ENCODE results near the gene PSMB7.

PSMB7 gene

DNA sequence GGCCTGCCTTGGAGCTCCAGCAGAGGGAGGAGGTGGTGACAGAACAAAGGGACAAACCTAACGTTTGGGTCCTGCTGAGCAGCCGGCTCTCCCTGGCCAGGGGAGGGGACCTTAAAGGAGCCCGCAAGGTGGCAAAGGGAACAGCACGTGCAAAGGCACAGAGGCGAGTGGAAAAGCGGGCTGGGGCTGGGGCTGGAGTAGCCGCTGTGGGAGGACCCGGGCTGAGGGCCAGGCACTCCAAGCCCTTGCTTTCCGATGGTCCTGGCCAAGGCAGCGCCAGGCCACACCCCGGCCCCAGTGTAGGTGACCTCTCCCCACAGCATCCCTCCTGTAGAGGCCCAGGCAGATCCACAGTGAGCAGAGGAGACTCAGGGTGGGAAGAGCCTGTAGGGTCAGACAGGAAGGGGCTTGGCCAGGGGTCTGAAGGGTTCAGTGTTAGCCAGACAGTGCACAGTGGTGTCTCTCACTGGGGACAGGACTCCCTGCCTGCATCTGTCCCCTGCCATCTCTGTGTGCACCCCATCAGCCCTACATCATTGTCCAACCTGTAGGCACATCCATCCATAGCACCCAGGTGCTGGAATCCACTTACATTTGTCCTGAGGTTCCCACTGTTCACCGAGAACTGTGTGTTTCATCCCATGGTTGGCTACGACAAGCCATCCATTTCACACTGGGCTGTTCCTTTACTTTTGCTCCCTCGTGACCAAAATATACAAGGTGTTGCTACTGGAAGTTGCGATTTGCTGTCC lies 80.5 kb downstream of the PSMB7 start:
- no peak overlapping the region for H3K4me3 ChIP-seq (replicated peaks; ENCODE audit: low read depth, low read length)
- DNase-seq (ENCODE audit: low read depth), result no peak
- TF ChIP-seq, protein P1, sequence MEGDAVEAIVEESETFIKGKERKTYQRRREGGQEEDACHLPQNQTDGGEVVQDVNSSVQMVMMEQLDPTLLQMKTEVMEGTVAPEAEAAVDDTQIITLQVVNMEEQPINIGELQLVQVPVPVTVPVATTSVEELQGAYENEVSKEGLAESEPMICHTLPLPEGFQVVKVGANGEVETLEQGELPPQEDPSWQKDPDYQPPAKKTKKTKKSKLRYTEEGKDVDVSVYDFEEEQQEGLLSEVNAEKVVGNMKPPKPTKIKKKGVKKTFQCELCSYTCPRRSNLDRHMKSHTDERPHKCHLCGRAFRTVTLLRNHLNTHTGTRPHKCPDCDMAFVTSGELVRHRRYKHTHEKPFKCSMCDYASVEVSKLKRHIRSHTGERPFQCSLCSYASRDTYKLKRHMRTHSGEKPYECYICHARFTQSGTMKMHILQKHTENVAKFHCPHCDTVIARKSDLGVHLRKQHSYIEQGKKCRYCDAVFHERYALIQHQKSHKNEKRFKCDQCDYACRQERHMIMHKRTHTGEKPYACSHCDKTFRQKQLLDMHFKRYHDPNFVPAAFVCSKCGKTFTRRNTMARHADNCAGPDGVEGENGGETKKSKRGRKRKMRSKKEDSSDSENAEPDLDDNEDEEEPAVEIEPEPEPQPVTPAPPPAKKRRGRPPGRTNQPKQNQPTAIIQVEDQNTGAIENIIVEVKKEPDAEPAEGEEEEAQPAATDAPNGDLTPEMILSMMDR (IDR thresholded peaks at IDR 0.05; ENCODE audit: low read length, missing control alignments), result no peak

DNA sequence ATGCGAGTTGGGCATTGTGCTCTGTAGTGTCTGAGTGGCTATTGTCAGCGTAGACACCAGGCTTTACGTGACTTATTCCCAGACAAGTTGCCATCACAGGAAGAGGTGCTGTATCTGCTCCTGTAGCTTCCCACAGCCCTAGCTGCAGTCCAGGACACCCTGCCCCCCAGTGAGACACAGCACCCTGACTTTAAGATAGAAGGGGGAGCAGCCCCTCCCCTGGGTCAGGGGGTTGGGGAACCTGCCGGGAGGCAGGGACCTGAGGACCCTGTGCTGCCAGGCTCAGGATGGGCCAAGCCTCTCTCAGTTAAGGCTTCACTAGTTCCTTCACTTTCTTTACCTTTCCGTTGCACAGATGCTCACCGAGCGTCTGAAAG lies 82.1 kb downstream of the PSMB7 start:
- no peak for DNase-seq (ENCODE audit: low read depth)
- H3K4me3 ChIP-seq (replicated peaks; ENCODE audit: low read depth, low read length), result no peak overlapping the region
- TF ChIP-seq, protein P1 (IDR thresholded peaks at IDR 0.05; ENCODE audit: low read length, missing control alignments), result no peak

DNA sequence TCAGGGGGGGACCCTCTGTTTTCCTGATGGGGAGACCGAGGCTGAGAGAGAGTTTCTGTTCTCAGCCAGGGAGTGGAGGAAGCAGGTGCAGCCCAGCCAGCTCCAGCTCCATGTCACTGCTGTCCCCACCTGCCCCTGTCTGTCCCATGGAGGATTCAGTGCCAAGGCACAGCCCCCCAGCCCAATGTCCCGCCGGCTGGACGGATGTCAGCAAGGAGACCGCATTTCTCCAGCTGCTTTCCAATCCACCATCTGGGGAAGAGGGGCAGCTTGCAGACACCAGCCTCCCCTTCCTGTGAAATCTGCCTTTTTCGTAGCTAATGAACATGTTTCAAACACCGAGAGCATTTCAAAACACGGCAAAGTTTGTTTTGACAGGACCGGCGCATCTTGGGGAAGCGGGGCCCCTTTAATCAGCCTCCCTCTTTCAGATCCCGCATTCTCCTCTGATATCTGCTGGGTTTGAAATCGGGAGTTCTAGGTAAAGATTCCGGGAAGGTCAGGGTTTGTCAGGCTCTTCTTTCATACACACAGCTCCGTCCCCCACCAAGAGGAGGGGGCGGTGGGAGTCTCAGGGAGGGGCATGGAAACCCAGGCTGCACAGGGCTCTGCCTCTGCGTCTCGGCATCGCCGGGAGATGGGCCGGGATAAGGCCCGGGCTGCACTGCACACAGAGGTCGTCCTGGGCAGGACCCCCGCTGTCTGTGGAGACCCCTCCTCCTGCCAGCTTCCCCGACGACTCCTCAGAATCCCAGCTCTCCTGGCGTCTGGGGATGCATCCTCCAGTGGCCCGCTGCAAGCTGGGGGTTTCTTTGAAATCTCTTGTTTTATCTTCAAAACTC lies 82.7 kb downstream of the PSMB7 start:
- TF ChIP-seq, protein P1 (IDR thresholded peaks at IDR 0.05; ENCODE audit: low read length, missing control alignments), result no peak
- no peak for DNase-seq (ENCODE audit: low read depth)
- H3K4me3 ChIP-seq (replicated peaks; ENCODE audit: low read depth, low read length), result no peak overlapping the region

DNA sequence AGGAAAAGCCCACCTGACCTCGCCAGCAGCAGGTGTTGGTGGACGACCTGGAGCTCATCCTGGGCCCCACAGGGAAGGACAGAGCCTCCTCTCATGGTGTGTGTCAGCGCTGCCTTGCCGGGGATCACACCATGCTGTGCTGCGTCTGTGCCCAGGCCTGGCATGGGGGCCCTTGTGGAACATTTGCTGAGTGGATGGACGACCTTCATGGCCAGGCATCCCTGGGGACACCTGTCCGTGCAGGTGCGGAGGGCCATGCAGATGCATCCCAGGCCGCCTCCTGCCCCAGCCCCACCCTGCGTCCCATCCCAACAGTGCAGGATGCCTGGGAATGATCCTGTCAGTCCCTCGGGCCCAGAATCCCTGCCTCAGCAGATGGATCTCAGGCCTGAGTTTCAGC lies 83.7 kb downstream of the PSMB7 start:
- DNase-seq (ENCODE audit: low read depth), result no peak
- H3K4me3 ChIP-seq (replicated peaks; ENCODE audit: low read depth, low read length), result no peak overlapping the region
- TF ChIP-seq, protein P1 (IDR thresholded peaks at IDR 0.05; ENCODE audit: low read length, missing control alignments), result no peak

DNA sequence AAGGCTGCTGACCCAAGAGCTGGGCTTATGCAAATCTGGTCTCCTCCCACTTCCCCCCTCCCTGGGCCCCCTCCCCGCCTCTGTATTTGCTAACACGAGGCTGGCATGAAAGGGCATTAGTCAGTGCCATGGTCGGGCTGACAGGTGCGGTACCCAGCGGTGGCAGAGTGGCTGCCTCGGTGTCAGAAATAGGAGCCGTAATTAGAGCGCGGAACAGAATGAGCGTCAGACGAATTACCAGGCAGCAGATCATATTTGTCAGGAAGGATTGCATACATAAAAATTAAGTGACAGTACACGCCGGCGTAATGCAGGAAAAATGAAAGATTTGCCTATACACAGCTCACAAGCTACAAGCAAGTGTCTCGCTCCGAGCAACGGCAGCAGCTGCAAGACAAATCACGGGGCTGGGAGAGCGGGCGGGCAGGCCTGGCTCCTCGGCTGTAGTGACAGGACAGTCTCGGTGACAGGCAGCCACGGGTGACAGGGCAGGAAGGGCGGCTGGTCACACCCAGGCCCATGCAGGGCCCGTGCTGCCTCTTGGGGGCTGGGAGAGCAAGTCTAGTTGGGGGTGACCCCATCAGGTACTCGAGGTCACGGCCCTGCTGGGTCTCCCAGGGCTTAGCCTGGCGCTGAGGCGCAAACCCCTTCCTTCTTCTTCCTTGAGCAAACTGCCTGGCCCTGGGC lies 85.1 kb downstream of the PSMB7 start:
- DNase-seq (ENCODE audit: low read depth), result no peak
- no peak overlapping the region for H3K4me3 ChIP-seq (replicated peaks; ENCODE audit: low read depth, low read length)
- TF ChIP-seq, protein P1 (IDR thresholded peaks at IDR 0.05; ENCODE audit: low read length, missing control alignments), result no peak

DNA sequence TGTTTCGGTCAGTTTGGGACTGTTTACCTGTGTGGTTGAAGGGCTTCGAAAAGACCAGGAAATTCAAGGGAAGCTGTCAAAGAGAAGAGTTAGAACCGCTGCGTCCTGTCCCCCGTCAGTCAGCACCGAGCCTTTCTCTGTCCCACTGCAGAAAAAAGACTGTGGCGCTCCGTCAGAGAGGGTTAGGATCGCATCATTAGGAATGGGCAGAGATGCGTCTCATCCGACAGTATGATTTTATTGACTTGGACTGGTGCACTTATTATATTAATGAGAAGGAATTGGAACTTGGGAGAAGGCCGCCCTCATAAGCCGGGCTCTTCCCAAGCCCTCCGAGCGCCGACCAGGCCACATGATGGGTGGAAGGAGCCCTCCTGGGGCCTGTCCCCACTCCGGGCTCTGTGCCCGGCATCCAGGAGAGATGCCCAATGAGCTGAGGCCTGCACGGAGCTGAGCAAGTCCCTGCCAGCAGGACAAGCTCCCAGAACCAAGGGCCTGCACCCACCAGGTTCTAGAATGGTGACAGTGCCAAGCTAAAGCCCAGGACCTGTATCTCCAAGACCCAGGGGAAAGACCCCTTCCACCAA lies 85.9 kb downstream of the PSMB7 start:
- TF ChIP-seq, protein P1 (IDR thresholded peaks at IDR 0.05; ENCODE audit: low read length, missing control alignments), result no peak
- H3K4me3 ChIP-seq (replicated peaks; ENCODE audit: low read depth, low read length), result no peak overlapping the region
- no peak for DNase-seq (ENCODE audit: low read depth)
